Mesothelial cell of epicardium (in vitro differentiated cells): ENCODE measurements around the gene PACS1. TPM values are rescaled to one million over a fixed set of nuclear protein-coding genes. Genes with fewer than 3 reads are reported as not detected.
"Not testable (repeated sequence)": the region's sequence is repeated elsewhere in the genome, so short reads cannot be mapped to it uniquely, and the experiment has no call there.

Source experiments
- DNase-seq, 2 experiments: peaks; one replicate each; pipeline ENCODE4 v3.0.0; 2021; ENCODE audit warnings: low spot score in 2 of 2; ENCODE audit not compliant: unreplicated experiment in 2 of 2
- H3K27ac Mint-ChIP-seq: 2 replicates; pipeline ENCODE4 v1.8.0; 2021; ENCODE audit warnings: mixed read lengths
- H3K27me3 Mint-ChIP-seq: 2 replicates; pipeline ENCODE4 v1.8.0; 2021; ENCODE audit warnings: low read depth, mixed read lengths
- H3K36me3 Mint-ChIP-seq: 2 replicates; pipeline ENCODE4 v1.8.0; 2021; ENCODE audit warnings: mixed read lengths
- H3K4me1 Mint-ChIP-seq: 2 replicates; pipeline ENCODE4 v1.8.0; 2021; ENCODE audit warnings: mixed read lengths
- H3K4me3 Mint-ChIP-seq: 2 replicates; pipeline ENCODE4 v1.8.0; 2021; ENCODE audit warnings: mild to moderate bottlenecking, moderate library complexity, mixed read lengths
- H3K9me3 Mint-ChIP-seq: 2 replicates; pipeline ENCODE4 v1.8.0; 2021; ENCODE audit warnings: mixed read lengths
- CTCF ChIP-seq: fragments of 200-600 bp; sonication (generic); IDR thresholded peaks from one replicate; pipeline ENCODE4 v1.5.0; 2021; ENCODE audit warnings: antibody characterized with exemption; ENCODE audit not compliant: unreplicated experiment
- total RNA-seq: library from RNA; stranded (reverse); gene quantifications from 3 replicates; pipeline ENCODE4 v1.2.1, GENCODE V29; 2021

Gene PACS1
- total RNA-seq, 1 donor from 2014 or later: 87.0 TPM

- H3K36me3 Mint-ChIP-seq: peaks cover 17% of the 10 kb centered on the region
- H3K4me3 Mint-ChIP-seq: no peak overlapping the region
- no peak overlapping the region for H3K27ac Mint-ChIP-seq
- no peak for TF ChIP-seq CTCF
- no peaks in the 10 kb centered on the region for H3K27me3 Mint-ChIP-seq
- no peak for DNase-seq
- no peaks in the 10 kb centered on the region for H3K4me1 Mint-ChIP-seq
- no peaks in the 10 kb centered on the region for H3K9me3 Mint-ChIP-seq
These were observed 178.8 kb downstream of the PACS1 start for GRCh38 chr11:66248903-66249302.

GRCh38 chr11:66251809-66252208 is 181.7 kb downstream of the PACS1 start:
- Mint-ChIP-seq H3K36me3 (peaks cover 14% of the 10 kb centered on the region), H3K4me1 (peaks cover 3% of the 10 kb centered on the region), H3K27ac (no peak overlapping the region), H3K4me3 (no peak overlapping the region), H3K9me3 (no peaks in the 10 kb centered on the region), H3K27me3 (no peaks in the 10 kb centered on the region)
- no peak for DNase-seq
- no peak for TF ChIP-seq CTCF

- not testable (repeated sequence) for H3K9me3 Mint-ChIP-seq, H3K4me3 Mint-ChIP-seq, H3K27me3 Mint-ChIP-seq, H3K36me3 Mint-ChIP-seq, H3K4me1 Mint-ChIP-seq, DNase-seq, H3K27ac Mint-ChIP-seq
These were observed 183.0 kb downstream of the PACS1 start for GRCh38 chr11:66253081-66253480.

- H3K4me3 Mint-ChIP-seq: peak overlapping the region; percentile 80
- DNase-seq: no peak
- peaks cover 15% of the 10 kb centered on the region for H3K4me1 Mint-ChIP-seq
- no peak for TF ChIP-seq CTCF
- H3K36me3 Mint-ChIP-seq: peaks cover 13% of the 10 kb centered on the region
- no peaks in the 10 kb centered on the region for H3K27me3 Mint-ChIP-seq
- H3K27ac Mint-ChIP-seq: peak overlapping the region; percentile 61
- H3K9me3 Mint-ChIP-seq: no peaks in the 10 kb centered on the region
These were observed 188.4 kb downstream of the PACS1 start for GRCh38 chr11:66258473-66258893.

GRCh38 chr11:66259225-66259624 is 189.2 kb downstream of the PACS1 start:
- Mint-ChIP-seq H3K36me3 (peaks cover 16% of the 10 kb centered on the region), H3K4me3 (peak overlapping the region; percentile 80), H3K27me3 (no peaks in the 10 kb centered on the region), H3K9me3 (no peaks in the 10 kb centered on the region), H3K4me1 (peaks cover 15% of the 10 kb centered on the region), H3K27ac (peak overlapping the region; percentile 39)
- no peak for DNase-seq
- no peak for TF ChIP-seq CTCF

- Mint-ChIP-seq H3K4me1 (peaks cover 15% of the 10 kb centered on the region), H3K4me3 (no peak overlapping the region), H3K27me3 (no peaks in the 10 kb centered on the region), H3K36me3 (peaks cover 21% of the 10 kb centered on the region), H3K27ac (no peak overlapping the region), H3K9me3 (no peaks in the 10 kb centered on the region)
- TF ChIP-seq CTCF: no peak
- no peak for DNase-seq
These were observed 189.9 kb downstream of the PACS1 start for GRCh38 chr11:66259956-66260355.
